MG63 (cell line): ENCODE results near the gene HAND1. TPM values are rescaled to one million over a fixed set of nuclear protein-coding genes. Genes with fewer than 3 reads are reported as not detected.
A peak's percentile ranks its signal among the peaks of the same experiment; 100 is the strongest.
"Not testable (repeated sequence)": the region's sequence is repeated elsewhere in the genome, so short reads cannot be mapped to it uniquely, and the experiment has no call there.

ENCODE experiments used
- DNase-seq: peaks from one replicate; pipeline ENCODE4 v3.0.0-alpha.2; 2020
- H3K27me3 ChIP-seq: fragments of 250-450 bp; sonication (Bioruptor Pico); 2 replicates; pipeline ENCODE4 v1.5.1; 2020; ENCODE audit warnings: mild to moderate bottlenecking, moderate library complexity
- H3K36me3 ChIP-seq: fragments of 250-450 bp; sonication (Bioruptor Pico); 2 replicates; pipeline ENCODE4 v1.5.1; 2020; ENCODE audit warnings: mild to moderate bottlenecking, moderate library complexity
- H3K4me3 ChIP-seq: fragments of 250-450 bp; sonication (Bioruptor Pico); 2 replicates; pipeline ENCODE4 v1.5.1; 2020; ENCODE audit warnings: mild to moderate bottlenecking, moderate library complexity
- H3K9me3 ChIP-seq: fragments of 250-450 bp; sonication (Bioruptor Pico); 2 replicates; pipeline ENCODE4 v1.5.1; 2020; ENCODE audit warnings: mild to moderate bottlenecking, moderate library complexity
- total RNA-seq: library from RNA; depleted of rRNA; stranded (reverse); fragments of >200 nt; shearing (Covaris generic); gene quantifications from 2 replicates; pipeline ENCODE4 v1.2.3, GENCODE V29; 2014; ENCODE audit warnings: low replicate concordance; rRNA removed

Gene HAND1
- total RNA-seq: 2.3 and 7.4 TPM in 2 replicates

DNA sequence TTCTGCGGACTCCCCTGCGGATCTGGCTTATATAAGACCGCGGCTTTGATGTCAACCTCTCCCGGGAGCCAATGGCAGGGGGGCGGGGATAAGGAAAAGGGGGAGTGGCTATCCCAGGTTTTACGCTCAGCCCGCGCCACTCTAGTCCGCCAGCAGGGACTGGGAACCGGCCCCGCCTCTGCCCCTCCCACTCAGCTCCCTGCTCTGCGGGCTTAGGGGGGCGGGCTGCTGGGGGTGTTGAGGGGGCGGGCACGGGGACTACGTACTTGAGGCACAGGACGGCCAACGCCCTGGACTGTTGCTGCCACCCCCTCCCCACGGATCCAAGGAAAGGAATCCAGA, at the start of gene HAND1:
Gene HAND1, minus strand, starts transcription at position 4 of the 342 bp plus-strand sequence. CDS start 219 bp downstream, outside the sequence.
- H3K4me3 ChIP-seq: peak within 1 kb of the TSS; percentile 65
- DNase-seq: peak; percentile 89
- peaks cover 5% of the 10 kb centered on the region; the same call in 1 of the 2 replicates for H3K36me3 ChIP-seq
- no peaks in the 10 kb centered on the region for H3K27me3 ChIP-seq
- no peaks in the 10 kb centered on the region; the same call in 1 of the 2 replicates for H3K9me3 ChIP-seq

DNA sequence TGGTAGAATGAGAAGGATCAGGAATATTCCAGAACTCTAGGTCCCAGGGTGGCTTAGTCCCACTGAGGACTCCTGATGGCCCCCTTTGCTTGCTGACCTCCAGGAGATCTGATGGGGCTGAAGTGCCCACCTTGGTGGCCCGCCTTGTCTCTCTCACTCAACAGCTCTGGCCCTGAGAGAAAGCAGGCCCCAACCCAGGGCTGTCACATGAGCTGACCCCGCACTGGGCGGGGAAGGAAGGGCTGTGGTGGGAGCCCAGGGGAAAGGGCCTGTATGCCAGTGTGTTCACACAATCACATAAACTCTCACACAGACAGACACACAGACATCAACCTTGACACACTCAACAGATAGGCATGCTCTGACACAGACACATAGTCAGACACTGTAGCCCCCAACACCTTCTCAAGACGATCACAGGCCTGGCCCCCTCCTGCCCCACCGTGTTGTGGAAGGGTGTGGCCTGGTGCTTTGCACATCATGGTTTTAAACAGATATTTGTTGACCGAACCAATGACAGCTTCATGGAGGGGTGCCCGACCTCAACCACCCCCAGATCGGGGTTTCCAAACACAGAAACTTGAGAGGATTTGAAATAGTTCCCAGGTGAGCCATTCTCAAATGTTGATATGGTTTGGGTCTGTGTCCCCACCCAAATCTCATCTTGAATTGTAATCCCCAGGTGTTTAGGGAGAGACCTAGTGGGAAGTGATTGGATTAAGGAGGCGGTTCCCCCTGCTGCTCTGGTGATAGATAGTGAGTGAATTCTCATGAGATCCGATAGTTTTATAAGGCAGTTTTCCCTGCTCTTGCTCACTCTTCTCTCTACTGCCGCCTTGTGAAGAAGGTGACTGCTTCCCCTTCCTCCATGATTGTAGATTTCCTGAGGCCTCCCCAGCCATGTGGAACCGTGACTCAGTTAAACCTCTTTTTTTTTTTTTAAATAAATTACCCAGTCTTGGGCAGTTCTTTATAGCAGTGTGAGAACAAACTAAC, 48.5 kb upstream of the HAND1 start:
- Histone ChIP-seq H3K4me3 (no peak overlapping the region), H3K36me3 (no peaks in the 10 kb centered on the region), H3K9me3 (no peaks in the 10 kb centered on the region), H3K27me3 (no peaks in the 10 kb centered on the region)
- DNase-seq: no peak

- H3K27me3 ChIP-seq: no peaks in the 10 kb centered on the region
- DNase-seq: no peak
Observed at GRCh38 chr5:154524859-154525258, 46.8 kb upstream of the HAND1 start.

GRCh38 chr5:154524181-154524580, 46.2 kb upstream of the HAND1 start:
- H3K4me3 ChIP-seq: no peak overlapping the region
- no peaks in the 10 kb centered on the region for H3K9me3 ChIP-seq
- H3K36me3 ChIP-seq: no peaks in the 10 kb centered on the region
- H3K27me3 ChIP-seq: no peaks in the 10 kb centered on the region
- DNase-seq: no peak

More at GRCh38 chr5:154524859-154525258, 46.8 kb upstream of the HAND1 start:
- Histone ChIP-seq H3K9me3 (no peaks in the 10 kb centered on the region), H3K4me3 (no peak overlapping the region), H3K36me3 (no peaks in the 10 kb centered on the region)

- no peak overlapping the region for H3K4me3 ChIP-seq
- no peaks in the 10 kb centered on the region for H3K27me3 ChIP-seq
- no peaks in the 10 kb centered on the region for H3K36me3 ChIP-seq
- DNase-seq: peak; percentile 41
- H3K9me3 ChIP-seq: no peaks in the 10 kb centered on the region
Observed at GRCh38 chr5:154523709-154524108, 45.7 kb upstream of the HAND1 start.

DNA sequence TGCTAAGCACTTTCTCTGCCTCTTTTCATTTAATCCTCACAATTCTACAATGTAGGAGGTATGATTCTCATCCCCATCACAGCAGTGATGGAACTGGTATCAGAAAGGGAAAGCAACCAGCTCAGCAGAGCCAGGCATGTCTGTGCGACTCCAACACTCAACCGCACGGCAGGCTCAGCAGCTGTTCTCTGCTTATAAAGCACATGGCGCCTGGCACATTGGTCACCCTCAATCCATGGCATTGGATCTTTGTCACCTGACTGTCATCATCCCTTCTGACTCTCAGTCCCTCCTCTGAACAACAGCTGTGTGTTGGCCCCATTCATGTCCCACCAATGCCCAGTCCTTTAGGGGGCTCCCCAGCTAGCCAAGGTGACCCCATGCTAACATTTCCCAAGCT, 45.1 kb upstream of the HAND1 start:
- DNase-seq: no peak
- no peaks in the 10 kb centered on the region for H3K27me3 ChIP-seq

GRCh38 chr5:154522284-154522683, 44.3 kb upstream of the HAND1 start:
- Histone ChIP-seq H3K4me3 (no peak overlapping the region), H3K9me3 (no peaks in the 10 kb centered on the region), H3K36me3 (no peaks in the 10 kb centered on the region), H3K27me3 (no peaks in the 10 kb centered on the region)
- no peak for DNase-seq

More for the DNA sequence above, 45.1 kb upstream of the HAND1 start:
- no peak overlapping the region for H3K4me3 ChIP-seq
- no peaks in the 10 kb centered on the region for H3K36me3 ChIP-seq
- H3K9me3 ChIP-seq: no peaks in the 10 kb centered on the region

DNA sequence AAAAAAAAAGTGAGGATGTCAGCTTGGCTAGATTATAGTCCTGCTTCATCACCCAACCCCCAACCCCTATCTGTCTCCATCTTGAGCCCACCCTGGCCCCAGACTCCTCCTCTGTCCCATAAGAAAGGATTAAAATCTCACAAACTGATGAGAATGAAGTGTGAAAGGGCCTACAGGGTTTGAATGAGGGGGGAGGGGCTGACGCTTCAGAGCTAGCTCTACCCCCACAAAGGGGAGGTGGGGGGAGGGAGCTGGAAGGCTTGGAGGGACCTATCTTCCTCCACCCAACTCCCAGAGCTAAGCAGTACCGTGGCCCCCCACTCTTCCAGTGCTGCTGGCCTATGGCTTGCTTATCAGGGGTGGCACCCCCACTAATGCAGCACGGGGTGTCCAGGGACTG, 43.7 kb upstream of the HAND1 start:
- H3K36me3 ChIP-seq: no peaks in the 10 kb centered on the region
- no peak for DNase-seq
- H3K27me3 ChIP-seq: no peaks in the 10 kb centered on the region
- no peaks in the 10 kb centered on the region for H3K9me3 ChIP-seq
- H3K4me3 ChIP-seq: no peak overlapping the region

- peak; percentile 21 for DNase-seq
- no peaks in the 10 kb centered on the region for H3K9me3 ChIP-seq
- no peaks in the 10 kb centered on the region for H3K36me3 ChIP-seq
- H3K27me3 ChIP-seq: no peaks in the 10 kb centered on the region
- H3K4me3 ChIP-seq: no peak overlapping the region
Observed at GRCh38 chr5:154520861-154521453, 42.9 kb upstream of the HAND1 start.

- Histone ChIP-seq H3K9me3 (no peaks in the 10 kb centered on the region), H3K36me3 (no peaks in the 10 kb centered on the region), H3K4me3 (no peak overlapping the region), H3K27me3 (peaks cover 5% of the 10 kb centered on the region)
- DNase-seq: peak; percentile 79
Observed at GRCh38 chr5:154519359-154519758, 41.3 kb upstream of the HAND1 start.

DNA sequence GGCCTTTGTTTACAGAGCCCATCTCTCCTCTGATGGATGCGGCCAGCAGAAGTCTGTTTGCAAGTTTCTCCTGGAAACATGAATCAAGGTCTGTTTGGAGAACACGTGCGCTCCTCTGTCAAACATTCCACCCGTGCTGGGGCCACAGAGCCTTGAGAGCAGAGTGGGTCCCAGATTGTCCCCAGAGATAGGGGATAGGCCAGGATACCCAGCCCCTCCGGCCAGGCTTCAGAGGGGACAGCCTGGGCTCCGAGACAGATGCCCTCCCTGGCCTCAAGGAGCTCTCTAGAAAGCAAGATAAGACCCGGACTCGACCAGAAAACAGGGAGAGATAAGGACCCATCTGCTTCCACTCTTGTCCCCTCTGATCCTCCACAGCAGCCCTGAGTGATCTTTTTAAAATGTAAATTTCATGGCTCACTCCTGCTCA, 40.4 kb upstream of the HAND1 start:
- Histone ChIP-seq H3K4me3 (no peak overlapping the region), H3K9me3 (no peaks in the 10 kb centered on the region), H3K27me3 (peaks cover 11% of the 10 kb centered on the region), H3K36me3 (no peaks in the 10 kb centered on the region)
- no peak for DNase-seq

- Histone ChIP-seq H3K4me3 (no peak overlapping the region), H3K36me3 (no peaks in the 10 kb centered on the region), H3K9me3 (no peaks in the 10 kb centered on the region), H3K27me3 (peaks cover 11% of the 10 kb centered on the region)
- DNase-seq: no peak
Observed at GRCh38 chr5:154517810-154518437, 39.9 kb upstream of the HAND1 start.

DNA sequence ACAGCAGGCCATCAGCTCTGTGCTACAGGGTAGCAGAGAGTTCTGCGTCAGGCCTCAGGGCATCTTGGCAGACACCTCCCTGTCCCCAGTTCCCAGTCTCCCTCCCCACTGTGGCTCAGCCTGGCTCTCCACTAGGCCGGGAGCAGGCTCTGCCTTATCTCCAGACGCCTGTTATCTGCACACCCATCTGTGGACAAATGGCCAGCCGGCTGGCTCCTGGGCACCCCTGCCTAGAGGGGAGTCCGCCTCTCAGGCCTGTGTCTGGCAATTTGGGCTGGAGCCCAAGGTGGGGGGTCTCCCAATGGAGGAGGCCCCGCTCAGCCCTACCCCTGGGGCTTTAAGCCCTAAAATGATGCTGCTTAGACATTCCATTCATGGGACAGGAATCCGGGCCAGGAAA, 39.2 kb upstream of the HAND1 start:
- DNase-seq: no peak
- Histone ChIP-seq H3K4me3 (no peak overlapping the region), H3K27me3 (peaks cover 11% of the 10 kb centered on the region), H3K9me3 (no peaks in the 10 kb centered on the region), H3K36me3 (no peaks in the 10 kb centered on the region)

DNA sequence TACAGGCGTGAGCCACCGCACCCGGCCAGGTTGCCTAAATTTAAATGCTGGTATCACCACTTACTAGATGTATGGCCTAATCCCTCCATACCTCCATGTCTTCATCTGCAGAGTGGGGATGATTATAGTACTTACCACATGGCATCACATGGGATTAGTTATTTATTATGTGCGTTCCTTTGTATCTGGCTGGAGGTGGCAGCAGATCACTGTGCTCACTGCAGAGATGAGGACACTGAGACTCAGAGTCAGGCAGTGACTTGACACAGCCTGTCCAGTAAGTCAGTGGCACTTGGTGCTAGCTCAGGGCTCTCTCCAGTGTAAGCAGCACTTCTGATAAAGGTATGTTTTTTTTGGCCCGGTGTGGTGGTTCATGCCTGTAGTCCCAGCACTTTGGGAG, 38.4 kb upstream of the HAND1 start:
- H3K4me3 ChIP-seq: no peak overlapping the region
- no peaks in the 10 kb centered on the region for H3K36me3 ChIP-seq
- H3K27me3 ChIP-seq: peaks cover 11% of the 10 kb centered on the region
- DNase-seq: no peak
- no peaks in the 10 kb centered on the region for H3K9me3 ChIP-seq

DNA sequence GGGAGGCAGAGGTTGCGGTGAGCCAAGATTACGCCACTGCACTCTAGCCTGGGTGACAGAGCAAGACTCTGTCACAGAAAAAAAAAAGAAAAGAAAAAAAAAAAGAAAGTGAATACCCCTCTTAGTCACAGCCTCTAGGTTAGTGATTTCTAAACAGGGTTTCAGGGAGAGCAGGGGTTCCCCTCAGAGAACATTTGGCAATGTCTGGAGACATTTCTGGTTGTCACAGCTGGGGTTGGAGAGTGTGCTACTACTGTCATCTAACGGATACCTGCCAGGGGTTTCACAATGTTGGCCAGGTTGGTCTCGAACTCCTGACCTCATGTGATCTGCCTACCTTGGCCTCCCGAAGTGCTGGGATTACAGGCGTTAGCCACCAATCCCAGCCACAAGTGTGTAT, 37.5 kb upstream of the HAND1 start:
- DNase-seq, H3K36me3 ChIP-seq: not testable (repeated sequence)
- peaks cover 13% of the 10 kb centered on the region for H3K27me3 ChIP-seq

DNA sequence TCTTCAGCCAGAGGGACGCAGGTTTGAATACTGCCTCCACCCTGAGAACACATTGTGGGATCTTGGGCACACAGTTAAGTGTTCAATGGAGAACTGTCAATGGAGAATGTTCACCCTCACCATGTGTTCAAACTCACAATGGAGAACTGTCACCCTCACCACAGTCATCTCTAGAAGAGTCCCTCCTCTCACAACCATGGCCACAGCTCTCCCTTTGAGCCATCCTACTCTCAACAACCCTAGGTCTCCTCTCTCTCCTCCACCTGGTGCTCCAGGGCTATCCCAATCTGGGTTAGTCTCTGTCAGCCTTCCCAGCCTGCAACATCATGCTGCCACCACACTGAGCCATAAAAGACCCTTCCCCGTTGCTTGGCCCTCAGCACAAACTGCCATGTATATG, 36.3 kb upstream of the HAND1 start:
- no peak for DNase-seq
- H3K9me3 ChIP-seq: no peaks in the 10 kb centered on the region
- H3K4me3 ChIP-seq: no peak overlapping the region
- no peaks in the 10 kb centered on the region for H3K36me3 ChIP-seq
- peaks cover 13% of the 10 kb centered on the region for H3K27me3 ChIP-seq

More for the DNA sequence above, 37.5 kb upstream of the HAND1 start:
- not testable (repeated sequence) for H3K4me3 ChIP-seq, H3K9me3 ChIP-seq

DNA sequence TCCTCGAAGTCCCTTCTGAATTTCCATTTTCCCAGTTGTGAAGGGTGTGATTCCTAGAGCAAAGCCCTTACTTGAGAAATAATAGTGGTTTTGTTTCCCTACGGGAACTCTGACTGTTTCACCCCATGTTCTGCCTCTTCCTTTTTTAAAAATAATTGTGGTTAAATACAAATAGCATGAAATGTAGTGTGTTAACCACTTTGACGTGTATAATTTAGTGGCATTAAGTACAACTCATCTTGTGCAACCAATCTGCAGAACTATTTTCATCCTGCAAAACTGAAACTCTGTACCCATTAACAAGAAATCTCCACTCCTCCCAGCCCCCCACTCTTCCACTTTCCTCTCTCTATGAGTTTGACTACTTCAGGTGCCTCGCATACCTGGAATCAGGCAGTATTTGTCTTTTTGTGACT, 35.6 kb upstream of the HAND1 start:
- H3K27me3 ChIP-seq: peaks cover 13% of the 10 kb centered on the region
- no peaks in the 10 kb centered on the region for H3K9me3 ChIP-seq
- no peak for DNase-seq
- no peak overlapping the region for H3K4me3 ChIP-seq
- no peaks in the 10 kb centered on the region for H3K36me3 ChIP-seq
